Nephron progenitor cell (in vitro differentiated cells): ENCODE data around the gene PSORS1C2.
"Not testable (repeated sequence)": the region's sequence is repeated elsewhere in the genome, so short reads cannot be mapped to it uniquely, and the experiment has no call there.

Experiments
- DNase-seq: peaks from one replicate; pipeline ENCODE4 v3.0.0; 2021
- H3K27ac Mint-ChIP-seq: 2 replicates; pipeline ENCODE4 v1.8.0; 2021; ENCODE audit warnings: mild to moderate bottlenecking, moderate library complexity, mixed read lengths
- H3K27me3 Mint-ChIP-seq: 2 replicates; pipeline ENCODE4 v1.8.0; 2021; ENCODE audit warnings: mild to moderate bottlenecking, low read depth, mixed read lengths; ENCODE audit not compliant: poor library complexity
- H3K36me3 Mint-ChIP-seq: 2 replicates; pipeline ENCODE4 v1.8.0; 2021; ENCODE audit warnings: low read depth, mixed read lengths
- H3K4me1 Mint-ChIP-seq: 2 replicates; pipeline ENCODE4 v1.8.0; 2021; ENCODE audit warnings: mixed read lengths
- H3K4me3 Mint-ChIP-seq: 2 replicates; pipeline ENCODE4 v1.8.0; 2021; ENCODE audit warnings: mild to moderate bottlenecking, moderate library complexity, mixed read lengths
- H3K9me3 Mint-ChIP-seq: 2 replicates; pipeline ENCODE4 v1.8.0; 2021; ENCODE audit warnings: mild to moderate bottlenecking, moderate library complexity, mixed read lengths
- TF ChIP-seq, protein P1 (sequence below): fragments of 200-600 bp; sonication (generic); IDR thresholded peaks from 2 replicates; pipeline ENCODE4 v1.5.0; 2021; ENCODE audit warnings: antibody characterized with exemption

Gene PSORS1C2

DNA sequence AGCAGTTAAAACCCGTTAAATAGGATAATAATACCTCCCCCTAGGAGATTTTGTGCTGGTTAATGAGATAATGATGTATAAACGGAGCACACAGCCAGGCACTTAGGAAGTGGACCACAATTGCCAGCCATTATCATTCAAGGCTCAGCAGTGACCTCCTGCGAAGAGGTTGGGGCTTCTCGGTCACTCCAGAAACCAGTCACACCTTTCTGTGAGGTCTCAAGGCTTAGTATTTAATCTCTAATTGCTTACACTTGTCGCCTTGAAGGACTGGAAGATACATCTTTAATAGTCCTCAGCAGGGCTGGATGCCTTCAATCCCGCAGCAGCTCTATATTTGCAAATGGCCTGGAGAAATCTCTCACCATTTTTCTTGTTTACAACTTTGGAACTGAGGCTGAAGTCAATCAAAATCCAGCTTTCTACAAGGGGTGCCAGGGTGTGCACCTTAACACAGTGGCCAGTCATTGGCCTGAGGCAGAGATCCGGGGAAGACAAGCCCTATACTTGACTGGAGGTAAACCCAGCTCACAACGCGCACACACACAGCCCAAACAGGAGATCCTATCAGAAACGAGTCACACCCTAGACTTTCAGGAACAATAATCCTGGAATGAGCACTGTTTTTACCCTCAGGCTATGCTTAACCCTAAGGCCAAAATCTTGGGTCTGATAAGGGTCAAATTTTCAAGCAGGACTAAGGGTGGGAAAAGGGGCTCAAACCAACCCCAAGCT lies 30.4 kb upstream of the PSORS1C2 start:
- peaks cover 3% of the 10 kb centered on the region for H3K9me3 Mint-ChIP-seq

DNA sequence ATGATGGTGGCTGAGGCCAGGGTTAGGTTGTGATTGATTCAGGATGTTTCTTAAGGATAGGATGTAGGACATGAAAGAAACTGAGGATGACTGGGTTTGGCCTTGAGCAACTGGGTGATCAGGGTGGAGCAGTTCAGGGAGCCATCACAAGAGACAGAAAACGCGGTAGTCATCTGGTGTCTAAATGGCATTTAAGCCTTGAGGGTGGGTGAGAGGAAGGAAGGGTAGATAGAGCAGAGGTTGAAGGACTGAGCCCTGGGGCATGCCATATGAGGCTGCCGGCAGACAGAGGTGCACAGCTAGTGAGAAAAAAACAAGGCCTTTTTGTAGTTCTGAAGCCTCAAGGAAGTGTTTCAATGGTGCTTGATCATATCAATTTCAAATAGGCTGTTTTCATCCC lies 29.7 kb upstream of the PSORS1C2 start:
- H3K4me3 Mint-ChIP-seq, result no peak overlapping the region
- no peak overlapping the region for H3K27ac Mint-ChIP-seq

More for the DNA sequence above, 30.4 kb upstream of the PSORS1C2 start:
- H3K27ac Mint-ChIP-seq, result no peak overlapping the region
- no peaks in the 10 kb centered on the region for H3K36me3 Mint-ChIP-seq
- TF ChIP-seq, protein P1, sequence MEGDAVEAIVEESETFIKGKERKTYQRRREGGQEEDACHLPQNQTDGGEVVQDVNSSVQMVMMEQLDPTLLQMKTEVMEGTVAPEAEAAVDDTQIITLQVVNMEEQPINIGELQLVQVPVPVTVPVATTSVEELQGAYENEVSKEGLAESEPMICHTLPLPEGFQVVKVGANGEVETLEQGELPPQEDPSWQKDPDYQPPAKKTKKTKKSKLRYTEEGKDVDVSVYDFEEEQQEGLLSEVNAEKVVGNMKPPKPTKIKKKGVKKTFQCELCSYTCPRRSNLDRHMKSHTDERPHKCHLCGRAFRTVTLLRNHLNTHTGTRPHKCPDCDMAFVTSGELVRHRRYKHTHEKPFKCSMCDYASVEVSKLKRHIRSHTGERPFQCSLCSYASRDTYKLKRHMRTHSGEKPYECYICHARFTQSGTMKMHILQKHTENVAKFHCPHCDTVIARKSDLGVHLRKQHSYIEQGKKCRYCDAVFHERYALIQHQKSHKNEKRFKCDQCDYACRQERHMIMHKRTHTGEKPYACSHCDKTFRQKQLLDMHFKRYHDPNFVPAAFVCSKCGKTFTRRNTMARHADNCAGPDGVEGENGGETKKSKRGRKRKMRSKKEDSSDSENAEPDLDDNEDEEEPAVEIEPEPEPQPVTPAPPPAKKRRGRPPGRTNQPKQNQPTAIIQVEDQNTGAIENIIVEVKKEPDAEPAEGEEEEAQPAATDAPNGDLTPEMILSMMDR, result no peak
- H3K4me1 Mint-ChIP-seq, result peaks cover 28% of the 10 kb centered on the region
- no peak for DNase-seq
- peaks cover 85% of the 10 kb centered on the region for H3K27me3 Mint-ChIP-seq
- no peak overlapping the region for H3K4me3 Mint-ChIP-seq

DNA sequence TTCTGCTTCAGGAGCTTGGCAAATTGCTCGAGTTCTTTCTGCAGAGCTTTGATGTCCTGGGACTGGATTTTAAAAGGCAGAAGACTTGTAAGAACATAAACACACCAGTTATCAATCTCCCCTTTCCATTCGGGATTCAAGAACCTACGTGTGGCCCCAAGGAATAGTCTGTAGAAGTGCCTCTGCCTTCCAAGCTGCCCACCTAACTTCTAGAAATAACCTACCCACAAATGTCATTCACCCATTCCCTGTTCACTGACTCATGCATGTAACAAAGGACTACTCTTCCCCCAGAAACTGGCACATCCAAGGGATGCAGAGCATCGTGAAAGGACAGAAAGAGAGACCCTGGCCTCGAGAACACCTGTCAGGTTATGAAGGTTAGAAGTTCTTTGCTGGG lies 27.1 kb upstream of the PSORS1C2 start:
- Mint-ChIP-seq H3K36me3 (no peaks in the 10 kb centered on the region), H3K4me1 (peaks cover 15% of the 10 kb centered on the region), H3K27me3 (peaks cover 57% of the 10 kb centered on the region), H3K4me3 (no peak overlapping the region), H3K27ac (no peak overlapping the region), H3K9me3 (peaks cover under 1% of the 10 kb centered on the region)
- TF ChIP-seq, protein P1, result no peak
- DNase-seq, result no peak

More for the DNA sequence above, 29.7 kb upstream of the PSORS1C2 start:
- TF ChIP-seq, protein P1, result no peak
- H3K27me3 Mint-ChIP-seq, result peaks cover 80% of the 10 kb centered on the region
- no peaks in the 10 kb centered on the region for H3K36me3 Mint-ChIP-seq
- H3K4me1 Mint-ChIP-seq, result peaks cover 28% of the 10 kb centered on the region
- peaks cover 3% of the 10 kb centered on the region for H3K9me3 Mint-ChIP-seq
- no peak for DNase-seq

DNA sequence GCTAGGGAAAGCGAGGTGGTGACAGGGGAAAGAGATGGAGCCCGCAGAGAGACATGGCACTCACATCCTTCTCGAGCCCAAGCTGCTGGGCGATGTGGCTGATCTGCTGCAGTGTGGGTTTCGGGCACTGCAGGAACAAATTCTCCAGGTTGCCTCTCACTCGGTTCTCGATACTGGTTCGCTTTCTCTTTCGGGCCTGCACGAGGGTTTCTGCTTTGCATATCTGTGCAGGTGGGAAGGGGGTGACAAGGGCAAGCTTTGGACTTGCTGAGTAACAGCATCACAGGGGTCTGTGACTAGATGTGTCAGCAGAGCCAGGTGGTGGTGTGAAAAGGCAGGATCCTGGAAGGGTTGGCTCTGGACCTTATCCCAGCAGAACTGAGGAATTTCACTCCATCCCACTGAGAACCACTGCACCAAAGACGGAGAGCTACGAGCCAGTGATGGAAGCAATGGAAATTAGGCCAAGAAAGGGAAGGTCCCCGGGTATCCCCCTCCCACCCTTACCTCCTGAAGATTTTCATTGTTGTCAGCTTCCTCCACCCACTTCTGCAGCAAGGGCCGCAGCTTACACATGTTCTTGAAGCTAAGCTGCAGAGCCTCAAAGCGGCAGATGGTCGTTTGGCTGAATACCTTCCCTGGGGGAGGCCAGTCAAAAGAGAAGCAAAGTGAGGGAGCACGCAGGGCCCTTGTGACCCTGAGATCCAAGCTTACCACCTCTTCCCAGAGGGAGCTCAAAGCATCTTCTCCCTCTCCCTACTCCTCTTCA lies 26.4 kb upstream of the PSORS1C2 start:
- not testable (repeated sequence) for H3K27ac Mint-ChIP-seq, H3K4me3 Mint-ChIP-seq, DNase-seq, H3K36me3 Mint-ChIP-seq, H3K9me3 Mint-ChIP-seq
- peaks cover 49% of the 10 kb centered on the region for H3K27me3 Mint-ChIP-seq
- H3K4me1 Mint-ChIP-seq, result peaks cover 14% of the 10 kb centered on the region

DNA sequence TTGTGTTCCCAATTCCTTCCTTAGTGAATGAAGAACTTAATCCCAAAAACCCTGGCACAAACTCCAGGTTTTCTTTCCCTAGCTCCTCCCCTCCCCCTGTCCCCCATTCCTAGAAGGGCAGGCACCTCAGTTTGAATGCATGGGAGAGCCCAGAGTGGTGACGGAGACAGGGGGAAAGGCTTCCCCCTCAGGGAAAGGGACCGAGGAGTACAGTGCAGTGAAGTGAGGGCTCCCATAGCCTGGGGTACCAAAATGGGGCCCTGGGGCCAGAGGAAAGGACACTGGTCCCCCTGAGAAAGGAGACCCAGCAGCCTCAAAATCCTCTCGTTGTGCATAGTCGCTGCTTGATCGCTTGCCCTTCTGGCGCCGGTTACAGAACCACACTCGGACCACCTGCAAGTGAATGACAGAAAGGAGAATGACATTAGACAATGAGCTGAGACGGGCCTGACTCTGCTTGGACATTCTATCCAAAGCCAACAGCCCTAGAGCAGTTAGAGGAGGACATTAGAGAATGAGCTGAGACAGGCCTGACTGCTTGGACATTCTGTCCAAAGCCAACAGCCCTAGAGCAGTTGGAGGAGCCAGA lies 25.7 kb upstream of the PSORS1C2 start:
- H3K36me3 Mint-ChIP-seq, H3K27ac Mint-ChIP-seq, DNase-seq, H3K9me3 Mint-ChIP-seq, H3K4me3 Mint-ChIP-seq: not testable (repeated sequence)
- Mint-ChIP-seq H3K27me3 (peaks cover 43% of the 10 kb centered on the region), H3K4me1 (peaks cover 19% of the 10 kb centered on the region)

DNA sequence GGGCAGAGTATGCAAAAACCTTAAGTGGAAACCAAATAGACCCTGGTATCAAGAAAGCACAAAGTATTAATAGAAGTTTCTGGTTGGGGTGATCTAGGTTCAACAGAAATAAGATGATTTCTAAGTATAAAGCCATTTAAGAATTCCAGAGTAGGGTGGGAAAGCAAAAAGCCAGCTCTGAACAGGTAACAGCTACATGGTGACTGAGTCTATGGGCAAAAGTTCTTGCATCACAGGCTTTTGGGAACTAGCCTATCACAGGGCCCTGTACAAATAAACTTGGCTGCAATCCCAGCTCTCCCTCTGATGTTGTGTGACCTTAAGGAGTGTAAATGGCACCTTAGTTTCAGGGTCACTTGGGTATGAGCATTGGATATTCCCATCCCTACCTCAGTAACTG lies 25.1 kb upstream of the PSORS1C2 start:
- H3K27ac Mint-ChIP-seq, result no peak overlapping the region
- TF ChIP-seq, protein P1, result no peak
- no peaks in the 10 kb centered on the region for H3K9me3 Mint-ChIP-seq
- H3K4me3 Mint-ChIP-seq, result no peak overlapping the region
- H3K27me3 Mint-ChIP-seq, result peaks cover 39% of the 10 kb centered on the region
- no peaks in the 10 kb centered on the region for H3K36me3 Mint-ChIP-seq
- peaks cover 26% of the 10 kb centered on the region for H3K4me1 Mint-ChIP-seq
- DNase-seq, result no peak
